NK-92 (cell line): ENCODE data around the gene TNFRSF14.
"Not testable (repeated sequence)": the region's sequence is repeated elsewhere in the genome, so short reads cannot be mapped to it uniquely, and the experiment has no call there.

ENCODE experiments used
- DNase-seq: peaks from one replicate; lab custom pipeline; 2025; ENCODE audit not compliant: unreplicated experiment; lab: John Stamatoyannopoulos, UW

TNFRSF14 gene

GRCh38 chr1:2538376-2538775, 17.8 kb upstream of the TNFRSF14 start:
- no peak for DNase-seq

- no peak for DNase-seq
Observed at GRCh38 chr1:2538872-2539271, 17.3 kb upstream of the TNFRSF14 start.

DNA sequence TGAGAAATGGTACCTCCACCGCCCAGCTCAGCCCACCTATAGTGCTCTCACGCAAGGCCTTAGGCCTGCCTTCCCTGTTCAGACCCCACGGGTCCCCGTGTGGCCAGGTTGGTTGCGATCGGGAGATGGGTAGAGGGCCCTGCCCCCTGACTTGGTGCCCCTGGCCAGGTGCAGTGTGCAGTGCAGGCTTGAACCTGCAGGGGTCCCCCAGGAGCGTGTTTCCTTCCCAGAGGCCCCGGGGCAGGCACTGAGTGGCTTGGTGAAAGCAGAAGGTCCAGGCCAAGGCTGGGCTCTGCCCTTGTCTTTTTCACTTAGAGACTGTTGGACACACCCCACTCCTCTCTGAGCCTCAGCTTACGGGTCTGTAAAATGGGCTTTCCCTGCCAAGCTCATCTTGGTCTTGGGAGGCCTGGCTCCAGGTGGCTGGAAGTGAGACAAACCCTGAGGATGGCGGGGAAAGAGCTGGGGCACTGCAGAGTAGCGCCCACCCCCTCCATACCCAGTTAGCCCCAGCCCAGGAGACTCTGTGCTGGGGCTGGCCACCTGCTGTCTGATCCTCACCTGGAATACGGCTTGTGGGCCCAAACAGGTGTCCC, 16.8 kb upstream of the TNFRSF14 start:
- DNase-seq: no peak

- no peak for DNase-seq
Observed at GRCh38 chr1:2540816-2541492, 15.2 kb upstream of the TNFRSF14 start.

DNA sequence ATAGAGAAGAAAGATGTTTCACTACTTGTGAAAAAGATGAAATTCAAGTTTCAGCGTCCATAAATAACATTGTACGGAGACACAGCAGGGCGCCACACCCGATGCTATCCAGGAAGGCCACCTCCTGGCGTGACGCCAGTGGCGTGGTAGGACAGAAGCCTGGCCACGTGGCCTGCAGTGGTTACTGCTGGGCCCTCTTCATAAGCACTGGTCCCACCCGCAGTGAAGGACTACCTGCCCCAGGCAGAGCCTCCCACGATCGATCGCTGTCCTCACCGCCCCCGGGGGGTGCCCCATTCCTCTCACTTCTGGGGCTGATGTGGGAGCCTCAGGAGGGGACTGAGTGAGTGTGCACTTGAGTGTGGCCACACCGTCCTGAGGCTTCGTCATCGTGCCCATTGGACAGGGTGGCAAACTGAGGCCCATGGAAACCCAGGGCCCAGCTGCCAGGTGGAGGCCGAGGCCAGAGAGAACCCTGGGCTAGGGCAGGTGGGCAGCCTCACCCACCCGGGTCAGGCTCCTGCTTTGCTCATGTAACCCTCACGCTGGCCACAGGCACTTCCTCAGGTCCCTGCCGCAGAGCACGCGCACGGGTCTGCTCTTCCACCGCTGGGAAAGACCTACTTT, 14.4 kb upstream of the TNFRSF14 start:
- DNase-seq: no peak

DNA sequence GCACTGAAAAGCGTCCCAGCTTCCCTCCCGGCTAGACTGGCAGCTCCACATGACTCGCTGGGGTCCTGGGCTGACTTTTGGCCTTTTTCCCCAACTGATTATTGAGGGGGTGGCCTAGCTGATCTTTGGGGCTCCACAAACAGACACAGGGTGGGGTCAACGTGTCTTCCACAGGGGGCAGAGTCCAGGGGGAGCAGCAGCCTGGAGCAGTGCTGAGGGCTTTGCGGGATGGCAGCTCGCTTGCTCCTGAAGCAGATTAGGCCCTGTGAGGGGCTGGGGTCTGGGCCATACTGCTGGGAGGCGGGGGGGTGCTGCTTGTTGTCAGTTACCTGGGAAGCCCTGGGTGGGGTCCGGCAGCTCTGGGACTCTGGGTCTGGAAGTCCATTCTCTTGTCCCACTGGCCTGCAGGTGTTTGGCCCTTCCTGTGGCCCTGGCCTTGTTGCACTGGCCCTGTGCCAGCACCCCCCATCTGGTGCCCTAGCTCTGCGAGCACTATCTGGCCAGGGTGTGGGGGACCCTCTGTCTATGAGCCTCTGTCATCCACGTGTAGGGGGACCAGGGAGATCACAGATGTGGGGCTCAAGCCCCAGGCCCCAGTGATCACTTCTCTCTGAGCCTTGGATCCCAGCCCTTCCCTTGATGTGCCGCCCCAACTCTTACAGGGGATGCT, 13.8 kb upstream of the TNFRSF14 start:
- no peak for DNase-seq

GRCh38 chr1:2543543-2544092, 12.6 kb upstream of the TNFRSF14 start:
- no peak for DNase-seq

DNA sequence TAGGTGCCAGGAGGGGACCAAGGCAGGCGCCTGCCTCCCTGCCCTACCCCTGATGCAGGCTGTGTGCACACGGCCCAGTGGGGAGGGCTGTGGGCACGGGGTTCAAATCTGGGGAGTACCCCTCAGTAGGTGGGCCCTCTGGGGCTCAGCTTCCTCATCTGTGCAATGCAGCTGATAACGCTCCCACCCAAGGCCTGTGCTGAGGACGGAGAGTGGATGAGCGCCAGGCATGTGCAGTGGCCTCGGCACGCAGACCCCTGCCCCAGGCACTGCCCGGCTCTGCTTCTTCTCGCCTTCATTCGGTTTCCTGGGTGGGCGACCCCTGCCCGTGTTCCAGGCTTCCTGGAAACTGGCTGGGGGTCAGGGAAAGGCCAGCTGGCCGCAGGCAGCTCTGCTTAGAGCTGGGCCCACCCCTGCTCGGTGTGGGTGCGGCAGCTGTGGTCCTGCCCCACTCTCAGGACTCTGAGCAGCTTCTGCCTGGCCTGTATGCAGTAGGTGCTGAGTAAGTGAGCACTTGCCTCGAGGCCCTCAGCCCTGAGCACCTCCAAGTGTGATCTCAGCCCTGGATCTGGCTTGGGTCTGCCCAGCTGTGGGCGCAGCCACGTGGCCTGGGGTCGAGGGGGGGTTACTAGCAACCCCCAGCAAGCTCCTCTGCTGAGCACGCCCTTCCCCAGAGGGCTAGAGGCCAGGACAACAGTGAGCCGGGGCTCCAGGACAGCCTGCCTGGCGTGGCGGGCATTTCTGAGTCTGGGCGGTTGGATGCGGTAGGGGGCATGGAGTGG, 11.9 kb upstream of the TNFRSF14 start:
- no peak for DNase-seq

DNA sequence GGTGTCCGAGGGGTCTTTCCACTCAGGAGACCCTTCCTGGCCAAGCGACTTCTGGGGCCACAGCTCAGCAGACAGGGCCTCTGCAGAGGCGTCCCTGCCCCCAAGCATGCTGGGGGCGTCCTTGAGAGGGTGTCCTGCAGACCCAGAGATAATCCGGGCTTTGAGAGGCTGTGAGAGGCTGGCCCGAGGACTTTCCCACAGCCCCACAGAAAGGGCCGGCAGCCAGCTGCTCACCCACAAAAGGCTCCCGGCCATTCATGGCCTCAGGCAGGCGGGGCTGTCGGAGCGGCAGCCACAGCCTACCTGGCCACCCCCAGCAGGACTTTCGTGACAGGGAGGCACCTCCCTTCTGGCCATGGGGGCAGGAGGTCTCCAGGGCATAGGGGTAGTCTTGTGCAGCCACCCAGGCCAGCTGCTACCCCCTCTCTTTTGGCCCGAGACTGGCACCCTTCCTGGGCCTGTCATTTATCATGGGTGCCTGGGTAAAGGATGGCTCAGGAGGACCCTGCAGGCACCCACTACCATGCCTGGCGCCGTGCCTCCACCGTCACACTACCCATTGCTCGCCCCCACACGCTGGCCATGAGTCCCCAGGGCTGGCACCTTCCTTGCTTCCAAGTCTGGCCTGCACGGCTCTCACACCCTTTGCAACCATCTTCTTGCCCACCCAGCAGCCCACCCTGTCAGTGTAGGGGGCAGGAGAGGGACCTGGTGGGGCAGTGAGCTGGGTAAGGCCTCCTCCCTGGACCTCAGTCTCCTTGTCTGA, 11.1 kb upstream of the TNFRSF14 start:
- no peak for DNase-seq

DNA sequence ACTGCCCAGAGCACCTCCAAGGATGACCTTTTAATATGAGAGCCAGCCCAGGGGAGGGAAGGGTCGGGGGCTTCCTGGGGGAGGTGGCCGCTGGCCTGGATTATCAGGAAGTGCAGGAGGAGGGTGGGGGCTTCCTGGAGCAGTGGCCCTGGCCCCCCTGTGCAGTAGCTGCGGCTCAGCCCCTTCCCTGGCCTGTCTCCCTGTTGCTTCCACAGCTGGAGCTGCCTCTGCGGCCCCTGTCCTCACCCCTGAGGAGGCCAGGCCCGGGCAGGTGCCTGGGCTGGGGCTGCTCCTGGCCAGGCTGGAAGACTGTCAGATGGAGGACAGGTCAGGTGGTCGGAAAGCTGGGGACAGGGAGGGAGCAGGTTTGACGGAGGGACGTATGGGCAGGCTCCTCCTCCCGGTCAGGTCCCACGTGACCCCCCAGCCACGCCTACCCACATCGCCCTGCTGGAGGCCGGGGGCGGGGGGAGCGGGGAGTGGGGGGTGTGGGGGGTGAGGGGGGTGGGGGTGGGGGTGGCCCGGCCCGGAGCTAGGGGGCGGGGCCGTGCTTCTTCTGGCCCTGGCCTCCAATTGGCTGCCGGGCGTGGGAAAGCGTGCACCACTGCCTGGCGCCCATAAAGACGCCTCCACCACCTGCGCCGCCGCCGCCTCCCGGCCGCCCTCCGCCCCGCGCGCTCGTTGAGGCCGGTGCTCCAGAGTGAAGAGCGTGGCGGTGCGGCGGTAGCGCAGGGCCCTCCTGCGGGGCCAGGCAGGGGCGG, 10.2 kb upstream of the TNFRSF14 start:
- peak; percentile 45 for DNase-seq

DNA sequence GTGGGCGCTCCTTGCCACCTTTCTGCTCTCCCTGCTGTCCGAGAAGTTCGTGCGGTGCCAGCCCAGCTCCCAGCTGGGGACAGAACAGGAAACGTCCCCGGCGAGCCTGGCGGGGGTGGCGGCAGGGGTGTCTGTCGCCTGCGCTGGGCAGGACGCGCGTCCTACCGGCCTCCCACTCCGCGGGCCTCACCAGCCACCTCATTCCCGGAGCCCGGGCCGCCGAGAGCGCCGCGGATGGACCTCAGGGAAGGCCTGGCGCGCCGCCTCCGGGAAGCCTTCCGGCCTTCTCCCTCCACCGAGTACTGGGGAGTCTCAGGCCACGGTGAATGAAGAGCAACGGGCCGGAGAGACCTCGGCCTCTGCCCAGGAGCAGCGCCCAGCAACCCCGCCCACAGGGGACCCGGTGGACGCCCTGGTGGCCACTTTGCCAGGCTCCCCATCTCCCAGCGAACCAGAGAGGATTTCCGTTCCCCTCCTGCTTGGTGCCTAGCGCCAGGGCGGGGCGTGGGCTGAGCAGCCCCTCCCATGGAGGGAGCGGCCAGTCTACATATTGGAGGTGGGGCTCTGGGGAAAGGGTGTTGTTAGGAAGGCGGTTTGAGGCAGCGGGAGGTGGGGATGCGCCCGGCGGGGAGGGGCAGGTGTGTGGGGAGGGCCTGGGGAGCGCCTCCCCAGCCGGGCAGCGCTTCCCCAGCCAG, 9.5 kb upstream of the TNFRSF14 start:
- DNase-seq: peak; percentile 26

DNA sequence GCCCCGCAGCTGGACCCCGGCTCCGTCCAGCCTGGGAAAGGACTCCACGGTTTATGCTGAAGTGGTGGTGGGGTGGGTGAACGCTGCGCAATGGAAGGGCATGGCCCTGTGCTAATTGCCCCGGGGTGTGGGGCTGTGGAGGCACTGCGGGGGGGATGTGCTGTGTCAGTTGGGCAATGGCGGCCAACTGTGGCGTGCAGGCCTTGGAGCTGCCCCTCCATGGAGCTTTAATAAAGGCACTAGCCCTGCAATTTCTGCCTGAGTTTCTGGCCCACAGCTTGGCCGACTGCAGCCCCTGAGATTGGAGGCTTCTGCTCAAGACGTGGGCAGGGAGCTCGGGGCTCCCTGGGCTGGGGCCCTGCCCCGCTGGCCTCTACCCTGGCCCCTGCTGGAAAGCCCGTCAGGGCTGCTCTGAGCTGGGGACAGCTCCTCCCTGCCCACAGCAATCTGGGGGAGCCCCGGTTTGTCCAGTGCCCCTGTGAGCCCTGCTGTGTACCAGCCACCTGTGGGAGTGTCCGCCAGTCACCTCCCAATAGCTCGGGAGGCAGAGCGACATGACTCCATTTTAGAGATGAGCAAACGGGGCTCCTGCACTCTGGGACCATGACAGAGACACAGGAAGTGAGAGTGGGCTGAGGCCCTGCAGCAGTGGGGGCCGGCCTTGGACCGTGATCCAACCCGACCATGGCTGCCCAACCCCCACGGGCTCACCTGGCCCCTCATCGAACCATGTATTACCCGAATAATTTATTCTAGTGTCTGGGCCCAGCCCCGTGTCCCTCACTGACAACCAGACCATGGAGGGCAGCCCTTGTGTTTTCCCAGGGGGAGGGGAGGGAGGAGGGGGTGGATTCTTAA, 8.7 kb upstream of the TNFRSF14 start:
- DNase-seq: no peak

DNA sequence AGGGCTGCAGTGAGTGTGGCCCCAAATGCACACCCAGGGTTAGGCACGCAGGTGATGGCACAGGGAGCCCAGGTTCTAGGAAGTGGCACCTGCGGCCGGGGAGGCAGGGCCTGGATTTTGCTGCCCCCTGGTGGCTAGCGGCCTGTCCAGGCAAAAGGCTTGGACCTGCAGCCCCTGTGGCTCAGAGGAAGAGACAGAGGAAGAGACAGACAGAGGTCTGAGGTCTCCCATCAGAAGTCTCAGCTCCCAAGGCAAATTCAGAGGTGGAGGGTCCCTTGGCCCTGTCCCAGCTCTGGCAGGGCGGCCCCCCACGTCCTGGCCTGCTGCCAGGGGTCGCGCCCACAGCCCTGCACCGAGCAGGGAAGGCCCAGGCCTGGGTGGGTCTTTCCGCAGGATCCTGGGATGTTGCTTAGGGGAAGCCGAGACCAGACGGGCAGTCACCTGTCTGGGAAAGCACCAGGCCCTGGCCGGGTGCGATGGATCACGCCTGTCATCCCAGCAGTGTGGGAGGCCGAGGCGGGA, 8.0 kb upstream of the TNFRSF14 start:
- DNase-seq: no peak

GRCh38 chr1:2549367-2550029, 6.7 kb upstream of the TNFRSF14 start:
- not testable (repeated sequence) for DNase-seq

- DNase-seq: not testable (repeated sequence)
Observed at GRCh38 chr1:2550309-2550861, 5.8 kb upstream of the TNFRSF14 start.

- DNase-seq: not testable (repeated sequence)
Observed at GRCh38 chr1:2551544-2551943, 4.6 kb upstream of the TNFRSF14 start.

GRCh38 chr1:2552189-2552588, 4.0 kb upstream of the TNFRSF14 start:
- DNase-seq: no peak
